GM19397 (cell line): ENCODE measurements around the gene TMOD3.
"Not testable (repeated sequence)": the region's sequence is repeated elsewhere in the genome, so short reads cannot be mapped to it uniquely, and the experiment has no call there.

Experiments
- ATAC-seq: cut with Tn5 transposase; IDR thresholded peaks from one replicate; pipeline ENCODE4 v1.9.1; 2021; ENCODE audit warnings: mild to moderate bottlenecking, moderate library complexity; ENCODE audit not compliant: unreplicated experiment

Gene TMOD3

GRCh38 chr15:51829376-51830275, at the start of gene TMOD3:
Gene TMOD3, plus strand, starts transcription at chr15:51829653. Its CDS starts 33,232 bp downstream, at chr15:51862885.
- ATAC-seq: peak; percentile 89

- no peak for ATAC-seq
Measured at GRCh38 chr15:51780636-51781035, 48.8 kb upstream of the TMOD3 start.

GRCh38 chr15:51781506-51781905, 47.9 kb upstream of the TMOD3 start:
- ATAC-seq: no peak

GRCh38 chr15:51782357-51782896, 47.0 kb upstream of the TMOD3 start:
- no peak for ATAC-seq

GRCh38 chr15:51783967-51784366, 45.5 kb upstream of the TMOD3 start:
- ATAC-seq: no peak

GRCh38 chr15:51787130-51787529, 42.3 kb upstream of the TMOD3 start:
- not testable (repeated sequence) for ATAC-seq

- not testable (repeated sequence) for ATAC-seq
Measured at GRCh38 chr15:51792474-51792873, 37.0 kb upstream of the TMOD3 start.

GRCh38 chr15:51793521-51794305, 35.7 kb upstream of the TMOD3 start:
- no peak for ATAC-seq

GRCh38 chr15:51796847-51797401, 32.5 kb upstream of the TMOD3 start:
- no peak for ATAC-seq

- no peak for ATAC-seq
Measured at GRCh38 chr15:51798281-51798680, 31.2 kb upstream of the TMOD3 start.

GRCh38 chr15:51799282-51800252, 29.9 kb upstream of the TMOD3 start:
- no peak for ATAC-seq

GRCh38 chr15:51801391-51801835, 28.0 kb upstream of the TMOD3 start:
- no peak for ATAC-seq

GRCh38 chr15:51802593-51802992, 26.9 kb upstream of the TMOD3 start:
- ATAC-seq: no peak

GRCh38 chr15:51803965-51804364, 25.5 kb upstream of the TMOD3 start:
- no peak for ATAC-seq

- ATAC-seq: no peak
Measured at GRCh38 chr15:51806123-51806522, 23.3 kb upstream of the TMOD3 start.

GRCh38 chr15:51809457-51809856, 20.0 kb upstream of the TMOD3 start:
- ATAC-seq: no peak

- ATAC-seq: no peak
Measured at GRCh38 chr15:51812598-51812997, 16.9 kb upstream of the TMOD3 start.

GRCh38 chr15:51814606-51815005, 14.8 kb upstream of the TMOD3 start:
- ATAC-seq: no peak

- ATAC-seq: no peak
Measured at GRCh38 chr15:51816611-51817010, 12.8 kb upstream of the TMOD3 start.

- no peak for ATAC-seq
Measured at GRCh38 chr15:51818150-51818549, 11.3 kb upstream of the TMOD3 start.
